Cardiac fibroblast (primary cell): ENCODE data around the gene SPAG6.
A peak's percentile ranks its signal among the peaks of the same experiment; 100 is the strongest.

ENCODE experiments used
- DNase-seq, 2 donors: peaks; one replicate each; pipeline versions ENCODE4 v3.0.0 to v3.0.0-alpha.2; 2010; ENCODE audit warnings: low read depth in 2 of 2
- H3K4me3 ChIP-seq, 2 donors: replicated peaks in 1 of 2; 1 replicate in 1 of 2; 2 replicates in 1 of 2; pipeline ENCODE4 v1.5.1; 2011; ENCODE audit warnings: low read depth in 2 of 2, low read length in 2 of 2, mild to moderate bottlenecking in 2 of 2, moderate library complexity in 1 of 2
- TF ChIP-seq, protein P1 (sequence below): IDR thresholded peaks from one replicate; pipeline ENCODE4 v1.5.1; 2011; ENCODE audit warnings: low read depth, mild to moderate bottlenecking, low read length, inconsistent platforms

SPAG6 gene

DNA sequence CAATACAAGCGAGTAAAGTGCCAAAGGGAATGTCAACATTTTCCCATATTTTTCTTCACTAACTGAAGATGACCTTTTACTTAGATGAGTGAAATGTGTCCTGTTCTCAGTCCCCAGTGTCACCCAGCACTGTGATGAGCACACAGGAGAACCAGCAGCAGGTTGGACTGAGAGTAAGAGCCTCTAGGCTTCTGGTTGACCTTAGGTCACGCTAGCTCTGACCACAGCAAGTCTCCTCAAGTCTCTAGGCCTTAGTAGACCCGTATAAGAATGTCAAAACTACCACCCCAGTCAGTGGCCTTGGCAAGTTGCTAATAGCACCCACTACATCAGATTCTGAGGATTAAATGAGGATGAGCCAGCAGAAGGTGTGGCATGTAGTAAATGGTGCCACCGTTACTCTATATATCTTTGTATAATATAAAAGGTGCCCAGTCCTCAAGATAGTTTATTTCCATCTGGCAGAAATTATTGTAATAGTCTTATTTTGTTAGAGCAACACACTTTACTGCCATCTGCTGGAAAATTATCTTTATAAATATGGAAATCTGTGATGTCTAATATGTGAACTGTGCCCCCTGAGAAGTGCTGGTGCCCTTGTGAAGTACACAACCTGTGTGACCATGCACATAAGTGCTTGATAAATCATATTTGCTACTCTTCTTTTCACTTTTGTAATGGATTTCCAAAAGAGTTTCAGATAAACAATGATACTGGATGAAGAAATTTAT is 75.7 kb downstream of the SPAG6 start:
- H3K4me3 ChIP-seq, result no peak overlapping the region
- DNase-seq, result peak; percentile 51 to 61
- TF ChIP-seq, protein P1, sequence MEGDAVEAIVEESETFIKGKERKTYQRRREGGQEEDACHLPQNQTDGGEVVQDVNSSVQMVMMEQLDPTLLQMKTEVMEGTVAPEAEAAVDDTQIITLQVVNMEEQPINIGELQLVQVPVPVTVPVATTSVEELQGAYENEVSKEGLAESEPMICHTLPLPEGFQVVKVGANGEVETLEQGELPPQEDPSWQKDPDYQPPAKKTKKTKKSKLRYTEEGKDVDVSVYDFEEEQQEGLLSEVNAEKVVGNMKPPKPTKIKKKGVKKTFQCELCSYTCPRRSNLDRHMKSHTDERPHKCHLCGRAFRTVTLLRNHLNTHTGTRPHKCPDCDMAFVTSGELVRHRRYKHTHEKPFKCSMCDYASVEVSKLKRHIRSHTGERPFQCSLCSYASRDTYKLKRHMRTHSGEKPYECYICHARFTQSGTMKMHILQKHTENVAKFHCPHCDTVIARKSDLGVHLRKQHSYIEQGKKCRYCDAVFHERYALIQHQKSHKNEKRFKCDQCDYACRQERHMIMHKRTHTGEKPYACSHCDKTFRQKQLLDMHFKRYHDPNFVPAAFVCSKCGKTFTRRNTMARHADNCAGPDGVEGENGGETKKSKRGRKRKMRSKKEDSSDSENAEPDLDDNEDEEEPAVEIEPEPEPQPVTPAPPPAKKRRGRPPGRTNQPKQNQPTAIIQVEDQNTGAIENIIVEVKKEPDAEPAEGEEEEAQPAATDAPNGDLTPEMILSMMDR, result no peak

DNA sequence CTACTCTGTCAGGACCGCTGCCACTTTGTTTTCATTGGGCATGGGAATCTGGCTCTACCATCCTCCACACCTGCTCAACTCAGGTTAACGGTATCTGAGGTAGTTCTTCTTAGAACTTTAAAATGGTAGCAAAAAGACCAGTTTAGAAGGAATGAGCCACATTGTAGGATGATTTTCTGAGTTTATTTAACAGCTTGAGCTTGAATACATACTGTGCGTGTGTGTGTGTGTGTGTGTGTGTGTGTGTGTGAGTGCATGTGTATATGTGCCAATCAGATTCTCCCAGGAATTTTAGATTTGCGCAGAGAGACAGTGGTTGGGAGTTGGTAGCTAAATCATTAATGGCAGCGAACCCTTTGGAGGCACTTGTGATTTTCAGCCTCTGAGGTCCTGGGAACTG is 81.4 kb downstream of the SPAG6 start:
- no peak for DNase-seq
- H3K4me3 ChIP-seq, result no peak overlapping the region
- TF ChIP-seq, protein P1, result no peak

DNA sequence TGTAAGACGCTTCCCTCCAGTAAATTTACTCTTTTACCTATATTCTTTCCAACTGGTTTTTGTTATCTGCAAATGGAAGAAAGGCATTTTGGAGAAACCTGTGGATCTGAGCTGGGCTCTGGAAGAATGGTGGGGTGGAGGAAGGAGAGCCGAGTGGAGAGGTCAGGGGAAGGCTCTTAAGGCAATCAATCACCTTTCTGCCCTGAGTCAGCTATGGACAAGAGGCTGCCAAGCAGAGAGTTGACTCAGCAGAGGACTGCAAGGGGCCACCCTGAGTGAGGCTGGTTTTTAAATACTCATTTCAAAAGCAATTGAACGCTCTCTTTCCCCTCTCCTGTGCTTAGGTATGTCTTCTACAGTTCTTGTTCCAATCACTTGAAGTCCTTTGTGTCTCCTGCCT is 81.8 kb downstream of the SPAG6 start:
- TF ChIP-seq, protein P1, result no peak
- no peak overlapping the region for H3K4me3 ChIP-seq
- DNase-seq, result peak; percentile 24 to 55

DNA sequence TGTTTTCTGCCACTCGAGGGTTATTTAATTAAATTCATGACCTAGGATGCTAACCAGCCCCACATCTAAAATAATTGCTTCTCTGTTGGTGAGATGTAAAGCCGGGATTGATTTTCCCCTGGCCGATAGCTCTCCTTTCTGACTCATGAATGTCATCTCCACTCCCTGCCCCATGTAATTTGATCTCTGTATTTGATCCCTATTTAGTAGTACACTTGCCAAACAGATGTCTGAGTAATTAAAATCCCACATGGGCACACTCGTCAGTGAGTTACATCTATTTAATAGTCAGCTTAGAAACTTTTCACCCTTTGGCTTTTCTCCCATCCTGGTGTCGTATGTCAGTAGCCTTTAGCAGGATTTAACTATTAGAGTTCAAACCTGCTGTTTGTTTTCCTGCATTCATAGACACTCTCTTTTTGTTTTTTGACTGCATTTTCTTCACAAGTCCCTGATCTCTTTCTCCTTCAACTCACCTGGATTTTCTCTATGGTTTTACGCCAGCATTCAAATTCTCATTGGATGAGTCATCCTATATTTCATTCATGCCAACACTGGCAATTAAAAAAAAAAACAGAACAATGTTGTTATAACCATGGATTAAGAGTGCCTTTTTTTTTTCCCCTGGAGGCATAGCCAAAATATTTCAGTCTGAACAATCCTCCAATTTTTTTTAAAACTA is 82.7 kb downstream of the SPAG6 start:
- TF ChIP-seq, protein P1, result no peak
- no peak overlapping the region for H3K4me3 ChIP-seq
- DNase-seq, result peak; percentile 84 to 86

DNA sequence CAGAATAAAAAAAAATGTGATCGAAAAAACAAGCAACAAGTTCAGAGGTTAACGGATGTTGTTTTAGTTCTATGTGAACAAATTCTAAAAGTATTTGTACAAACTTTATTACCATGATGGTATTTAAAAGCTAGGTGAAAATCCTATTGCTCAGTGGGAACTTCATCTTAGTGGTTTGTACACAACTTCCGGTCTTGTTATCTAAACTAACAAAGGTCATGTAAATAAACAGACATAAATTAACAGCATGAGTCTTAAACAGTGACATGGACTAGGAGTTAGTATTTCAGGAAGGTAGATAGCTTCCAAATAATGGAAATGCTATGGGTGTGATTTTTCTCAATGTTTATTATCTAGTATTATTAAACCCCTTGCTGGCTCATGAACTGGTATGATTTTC is 83.8 kb downstream of the SPAG6 start:
- TF ChIP-seq, protein P1, result no peak
- H3K4me3 ChIP-seq, result no peak overlapping the region
- no peak for DNase-seq

DNA sequence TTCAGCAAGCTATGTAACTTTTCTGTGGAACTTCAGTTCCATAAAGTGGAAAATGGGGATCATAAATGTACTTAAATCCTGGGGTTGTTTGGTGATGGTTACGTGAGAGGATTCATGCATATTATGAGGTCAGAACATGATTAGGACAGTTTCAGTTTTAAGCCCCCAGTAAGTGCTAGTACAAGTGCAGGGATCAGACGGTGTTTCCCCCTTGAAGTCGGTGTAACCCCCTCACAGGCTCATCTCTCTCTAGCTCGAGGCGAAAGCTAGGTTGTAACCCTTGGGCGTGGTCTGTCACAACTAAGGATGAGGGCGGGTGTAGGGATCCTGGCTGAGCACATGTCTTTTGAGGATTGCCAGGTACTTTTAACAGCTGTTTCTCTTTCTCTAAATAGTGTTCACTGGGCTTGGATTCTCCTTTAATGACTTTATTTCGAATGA is 84.7 kb downstream of the SPAG6 start:
- no peak overlapping the region for H3K4me3 ChIP-seq
- DNase-seq, result no peak
- TF ChIP-seq, protein P1, result no peak
